Loucy (cell line): Measurements from ENCODE around the gene KDM3A.

Experiments used
- H2AFZ ChIP-seq: fragments of 200-600 bp; sonication (generic); 2 replicates; pipeline ENCODE4 v1.6.0; 2016; ENCODE audit warnings: antibody characterized with exemption, mild to moderate bottlenecking, low read length, moderate library complexity
- H3F3A ChIP-seq: fragments of 200-600 bp; 2 replicates; pipeline ENCODE4 v1.6.0; 2016; ENCODE audit warnings: antibody characterized with exemption, low read depth, mild to moderate bottlenecking
- H3K27me3 ChIP-seq: fragments of 200-600 bp; sonication (generic); 2 replicates; pipeline ENCODE4 v1.6.1; 2014; ENCODE audit warnings: low read length, mild to moderate bottlenecking; ENCODE audit not compliant: insufficient read depth, poor library complexity, severe bottlenecking
- H3K36me3 ChIP-seq: fragments of 200-600 bp; sonication (generic); 2 replicates; pipeline ENCODE4 v1.6.1; 2016; ENCODE audit warnings: low read length; ENCODE audit not compliant: insufficient read depth
- H3K4me1 ChIP-seq: fragments of 200-600 bp; sonication (generic); 2 replicates; pipeline ENCODE4 v1.5.1; 2014; ENCODE audit warnings: low read length, mild to moderate bottlenecking; ENCODE audit not compliant: insufficient read depth, poor library complexity, severe bottlenecking
- H3K4me2 ChIP-seq: fragments of 200-600 bp; sonication (generic); 2 replicates; pipeline ENCODE4 v1.6.0; 2014; ENCODE audit warnings: antibody characterized with exemption, low read length, low read depth, mild to moderate bottlenecking; ENCODE audit not compliant: poor library complexity, severe bottlenecking
- H3K4me3 ChIP-seq: fragments of 200-600 bp; sonication (generic); 2 replicates; pipeline ENCODE4 v1.5.1; 2014; ENCODE audit warnings: low read length, mild to moderate bottlenecking, mixed read lengths; ENCODE audit not compliant: poor library complexity, severe bottlenecking
- H3K79me2 ChIP-seq: fragments of 200-600 bp; sonication (generic); 2 replicates; pipeline ENCODE4 v1.6.1; 2014; ENCODE audit warnings: low read length; ENCODE audit not compliant: insufficient read depth
- H3K9ac ChIP-seq: fragments of 200-600 bp; sonication (generic); 2 replicates; pipeline ENCODE4 v1.6.0; 2014; ENCODE audit warnings: mild to moderate bottlenecking, low read depth, low read length, moderate library complexity; ENCODE audit not compliant: poor library complexity, severe bottlenecking
- H3K9me2 ChIP-seq: fragments of 200-600 bp; sonication (generic); replicated peaks from 2 replicates; pipeline ENCODE4 v1.6.1; 2016; ENCODE audit warnings: low read depth, low read length, mixed read lengths
- H3K9me3 ChIP-seq: fragments of 200-600 bp; sonication (generic); 2 replicates; pipeline ENCODE4 v1.6.1; 2014; ENCODE audit warnings: mild to moderate bottlenecking, antibody characterized with exemption, low read length, low read depth; ENCODE audit not compliant: insufficient read depth
- H4K20me1 ChIP-seq: fragments of 200-600 bp; sonication (generic); 2 replicates; pipeline ENCODE4 v1.6.0; 2014; ENCODE audit warnings: antibody characterized with exemption, low read length, mild to moderate bottlenecking; ENCODE audit not compliant: insufficient read depth, poor library complexity, severe bottlenecking
- CTCF ChIP-seq: fragments of 200-600 bp; sonication (generic); conservative IDR thresholded peaks from 2 replicates; pipeline ENCODE4 v1.5.1; 2014; ENCODE audit warnings: mild to moderate bottlenecking, antibody characterized with exemption, low read length
- EZH2phosphoT487 ChIP-seq: fragments of 200-600 bp; IDR thresholded peaks from 2 replicates; pipeline ENCODE4 v1.6.1; 2018; ENCODE audit warnings: antibody characterized with exemption, mild to moderate bottlenecking, moderate library complexity, borderline replicate concordance

KDM3A gene

GRCh38 chr2:86441882-86442641 lies 891 bp downstream of the KDM3A start:
- TF ChIP-seq CTCF (no peak), EZH2phosphoT487 (no peak)
- Histone ChIP-seq H3K9me2 (no peaks in the 10 kb centered on the region), H3K79me2 (peaks cover 53% of the 10 kb centered on the region), H3K36me3 (no peaks in the 10 kb centered on the region; the same call in none of the 2 replicates), H4K20me1 (peaks cover 48% of the 10 kb centered on the region), H3K4me2 (peak overlapping the region; percentile 97), H2AFZ (peak overlapping the region; percentile 63; the same call in 1 of the 2 replicates), H3K9ac (peak overlapping the region; percentile 71), H3K27me3 (peaks cover 32% of the 10 kb centered on the region), H3K4me3 (peak overlapping the region; percentile 96), H3K4me1 (peaks cover 28% of the 10 kb centered on the region), H3F3A (no peaks in the 10 kb centered on the region), H3K9me3 (peaks cover 26% of the 10 kb centered on the region)

- H3K9me2 ChIP-seq, result no peaks in the 10 kb centered on the region
- peak overlapping the region; percentile 97 for H3K4me2 ChIP-seq
- peaks cover 2% of the 10 kb centered on the region for H3K36me3 ChIP-seq
- peak overlapping the region; percentile 96 for H3K4me3 ChIP-seq
- peak overlapping the region; percentile 71 for H3K9ac ChIP-seq
- peaks cover 22% of the 10 kb centered on the region for H3K9me3 ChIP-seq
- H4K20me1 ChIP-seq, result peaks cover 53% of the 10 kb centered on the region
- peaks cover 58% of the 10 kb centered on the region for H3K79me2 ChIP-seq
- peaks cover 29% of the 10 kb centered on the region for H3K4me1 ChIP-seq
- H3F3A ChIP-seq, result no peaks in the 10 kb centered on the region
- TF ChIP-seq CTCF (no peak), EZH2phosphoT487 (no peak)
- peak overlapping the region; percentile 63; the same call in 1 of the 2 replicates for H2AFZ ChIP-seq
- peaks cover 26% of the 10 kb centered on the region for H3K27me3 ChIP-seq
Measured at GRCh38 chr2:86442642-86443005, 1.5 kb downstream of the KDM3A start.

- H3K4me1 ChIP-seq, result peaks cover 40% of the 10 kb centered on the region
- H3K4me2 ChIP-seq, result peak overlapping the region; percentile 97
- H3K9me2 ChIP-seq, result no peaks in the 10 kb centered on the region
- peaks cover 65% of the 10 kb centered on the region for H4K20me1 ChIP-seq
- H3K4me3 ChIP-seq, result peak overlapping the region; percentile 96
- H3K79me2 ChIP-seq, result peaks cover 70% of the 10 kb centered on the region
- peaks cover 15% of the 10 kb centered on the region for H3K9me3 ChIP-seq
- H3K36me3 ChIP-seq, result peaks cover 8% of the 10 kb centered on the region
- no peak for TF ChIP-seq CTCF
- H3F3A ChIP-seq, result no peaks in the 10 kb centered on the region
- H3K27me3 ChIP-seq, result peaks cover 15% of the 10 kb centered on the region
- H2AFZ ChIP-seq, result no peak overlapping the region
- peak overlapping the region; percentile 26 for H3K9ac ChIP-seq
Measured at GRCh38 chr2:86443631-86444350, 2.6 kb downstream of the KDM3A start.
